ENCODE measurements around the gene AGER.
A peak's percentile ranks its signal among the peaks of the same experiment; 100 is the strongest.
"Not testable (repeated sequence)": the region's sequence is repeated elsewhere in the genome, so short reads cannot be mapped to it uniquely, and the experiment has no call there.

The AGER gene

GRCh38 chr6:32184084-32184640 lies at the start of gene AGER:
Gene AGER, minus strand, starts transcription at chr6:32184253. Its CDS starts 31 bp downstream, at chr6:32184222.
- ATAC-seq, result no peak
- Mint-ChIP-seq H3K36me3 (peaks cover 52% of the 10 kb centered on the region), H3K4me1 (peaks cover 65% of the 10 kb centered on the region), H3K9me3 (no peaks in the 10 kb centered on the region), H3K27me3 (no peaks in the 10 kb centered on the region), H3K27ac (no peak within 1 kb of the TSS), H3K4me3 (no peak within 1 kb of the TSS)

- Mint-ChIP-seq H3K27ac (peak overlapping the region; percentile 14), H3K36me3 (no peaks in the 10 kb centered on the region), H3K4me1 (peaks cover 74% of the 10 kb centered on the region), H3K4me3 (no peak overlapping the region), H3K9me3 (no peaks in the 10 kb centered on the region), H3K27me3 (no peaks in the 10 kb centered on the region)
- ATAC-seq, result peak; percentile 59
These were observed 42.4 kb upstream of the AGER start for GRCh38 chr6:32226434-32226833.

- peak; percentile 92 for ATAC-seq
- Mint-ChIP-seq H3K27ac (peak overlapping the region; percentile 80), H3K9me3 (no peaks in the 10 kb centered on the region), H3K4me1 (peaks cover 83% of the 10 kb centered on the region), H3K27me3 (no peaks in the 10 kb centered on the region), H3K4me3 (no peak overlapping the region), H3K36me3 (no peaks in the 10 kb centered on the region)
These were observed 40.6 kb upstream of the AGER start for GRCh38 chr6:32224696-32225095.

GRCh38 chr6:32223258-32224235 lies 39.5 kb upstream of the AGER start, which contains the start of gene NOTCH4:
Gene NOTCH4, minus strand, starts transcription at chr6:32224067. Its CDS starts 139 bp downstream, at chr6:32223928.
- Mint-ChIP-seq H3K27me3 (no peaks in the 10 kb centered on the region), H3K27ac (peak within 1 kb of the TSS; percentile 80), H3K36me3 (no peaks in the 10 kb centered on the region), H3K4me3 (no peak within 1 kb of the TSS), H3K9me3 (no peaks in the 10 kb centered on the region), H3K4me1 (peaks cover 76% of the 10 kb centered on the region)
- ATAC-seq, result peak; percentile 26

- H3K9me3 Mint-ChIP-seq, result no peaks in the 10 kb centered on the region
- ATAC-seq, result no peak
- no peaks in the 10 kb centered on the region for H3K27me3 Mint-ChIP-seq
- peaks cover 67% of the 10 kb centered on the region for H3K4me1 Mint-ChIP-seq
- H3K27ac Mint-ChIP-seq, result peak overlapping the region; percentile 80
- H3K4me3 Mint-ChIP-seq, result no peak overlapping the region
- H3K36me3 Mint-ChIP-seq, result no peaks in the 10 kb centered on the region
These were observed 38.5 kb upstream of the AGER start for GRCh38 chr6:32222333-32223230.

- Mint-ChIP-seq H3K4me3 (no peak overlapping the region), H3K27me3 (no peaks in the 10 kb centered on the region), H3K36me3 (no peaks in the 10 kb centered on the region), H3K27ac (no peak overlapping the region), H3K9me3 (no peaks in the 10 kb centered on the region), H3K4me1 (peaks cover 49% of the 10 kb centered on the region)
- no peak for ATAC-seq
These were observed 36.0 kb upstream of the AGER start for GRCh38 chr6:32220021-32220420.

DNA sequence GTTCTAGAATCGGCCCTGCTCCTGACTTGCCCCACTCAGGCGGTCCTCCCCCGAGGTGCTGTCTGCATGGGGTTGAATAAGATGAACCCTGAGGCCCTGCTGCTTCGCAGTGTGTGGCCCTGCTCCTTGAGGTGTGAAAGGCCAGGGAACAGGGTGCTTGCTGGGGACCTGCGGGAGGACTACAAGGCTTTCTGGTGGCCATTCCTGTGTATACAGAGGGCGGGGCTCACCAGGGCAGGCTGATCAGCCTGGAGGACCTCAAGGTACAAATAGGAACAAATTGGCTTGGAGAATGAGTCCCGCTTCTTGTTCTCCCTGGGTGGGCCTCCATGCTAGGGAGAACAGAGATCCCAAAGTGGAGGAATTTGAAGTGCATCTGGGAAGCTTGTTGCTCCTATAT lies 34.1 kb upstream of the AGER start:
- no peak for ATAC-seq
- no peaks in the 10 kb centered on the region for H3K27me3 Mint-ChIP-seq
- no peaks in the 10 kb centered on the region for H3K36me3 Mint-ChIP-seq
- no peak overlapping the region for H3K4me3 Mint-ChIP-seq
- no peak overlapping the region for H3K27ac Mint-ChIP-seq
- peaks cover 38% of the 10 kb centered on the region for H3K4me1 Mint-ChIP-seq
- H3K9me3 Mint-ChIP-seq, result no peaks in the 10 kb centered on the region

GRCh38 chr6:32216998-32217397 lies 32.9 kb upstream of the AGER start:
- no peak for ATAC-seq
- no peaks in the 10 kb centered on the region for H3K27me3 Mint-ChIP-seq
- no peak overlapping the region for H3K4me3 Mint-ChIP-seq
- H3K4me1 Mint-ChIP-seq, result peaks cover 26% of the 10 kb centered on the region
- no peaks in the 10 kb centered on the region for H3K9me3 Mint-ChIP-seq
- no peaks in the 10 kb centered on the region for H3K36me3 Mint-ChIP-seq
- H3K27ac Mint-ChIP-seq, result no peak overlapping the region

DNA sequence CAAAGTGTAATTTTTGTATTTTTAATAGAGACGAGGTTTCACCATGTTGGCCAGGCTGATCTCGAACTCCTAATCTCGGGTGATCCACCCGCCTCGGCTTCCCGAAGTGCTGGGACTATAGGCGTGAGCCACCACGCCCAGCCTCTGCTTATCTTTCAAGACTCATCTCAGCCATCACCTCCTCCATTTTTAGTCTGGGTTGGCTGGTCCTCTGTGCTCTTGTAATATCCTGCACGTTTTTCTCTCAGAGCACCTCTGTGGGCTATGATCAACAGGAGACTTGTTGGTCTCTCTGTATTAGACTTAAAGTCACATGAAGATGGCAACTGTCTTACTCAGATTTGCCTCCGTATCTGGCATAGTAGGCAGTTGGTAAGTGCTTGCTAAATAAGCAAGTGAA lies 32.2 kb upstream of the AGER start:
- no peaks in the 10 kb centered on the region for H3K36me3 Mint-ChIP-seq
- H3K9me3 Mint-ChIP-seq, result no peaks in the 10 kb centered on the region

GRCh38 chr6:32215617-32216016 lies 31.6 kb upstream of the AGER start:
- no peaks in the 10 kb centered on the region for H3K36me3 Mint-ChIP-seq
- no peak overlapping the region for H3K4me3 Mint-ChIP-seq
- no peaks in the 10 kb centered on the region for H3K27me3 Mint-ChIP-seq
- H3K27ac Mint-ChIP-seq, result no peak overlapping the region
- ATAC-seq, result no peak
- no peaks in the 10 kb centered on the region for H3K9me3 Mint-ChIP-seq
- peaks cover 13% of the 10 kb centered on the region for H3K4me1 Mint-ChIP-seq

More for the DNA sequence above, 32.2 kb upstream of the AGER start:
- Mint-ChIP-seq H3K4me3 (no peak overlapping the region), H3K4me1 (peaks cover 19% of the 10 kb centered on the region), H3K27ac (no peak overlapping the region), H3K27me3 (no peaks in the 10 kb centered on the region)
- ATAC-seq, result no peak

DNA sequence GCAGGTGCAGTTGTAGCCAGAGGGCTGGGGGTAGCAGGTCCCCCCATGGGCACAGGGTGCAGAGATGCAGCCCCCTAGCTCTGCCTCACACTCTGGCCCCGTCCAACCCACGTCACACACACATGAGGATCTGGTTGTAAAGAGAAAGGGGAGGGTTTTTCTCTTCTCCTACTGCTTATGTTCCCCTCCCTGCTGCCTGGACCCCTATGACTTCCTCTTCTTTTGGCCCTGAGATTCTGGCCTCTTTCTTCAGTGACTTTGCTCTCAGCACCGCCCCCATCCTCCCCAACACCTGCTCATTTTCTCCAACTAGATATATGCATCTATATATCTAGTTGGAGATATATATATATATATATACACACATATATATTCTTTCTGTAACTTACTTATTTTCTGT lies 30.1 kb upstream of the AGER start:
- peak; percentile 27 for ATAC-seq
- Mint-ChIP-seq H3K9me3 (no peaks in the 10 kb centered on the region), H3K4me3 (no peak overlapping the region), H3K27me3 (no peaks in the 10 kb centered on the region), H3K36me3 (no peaks in the 10 kb centered on the region), H3K27ac (no peak overlapping the region), H3K4me1 (peaks cover 7% of the 10 kb centered on the region)

- no peaks in the 10 kb centered on the region for H3K36me3 Mint-ChIP-seq
- no peaks in the 10 kb centered on the region for H3K27me3 Mint-ChIP-seq
- H3K4me1 Mint-ChIP-seq, result peaks cover 7% of the 10 kb centered on the region
- H3K9me3 Mint-ChIP-seq, result no peaks in the 10 kb centered on the region
- no peak overlapping the region for H3K4me3 Mint-ChIP-seq
- no peak overlapping the region for H3K27ac Mint-ChIP-seq
- ATAC-seq, result no peak
These were observed 29.6 kb upstream of the AGER start for GRCh38 chr6:32213649-32214048.

DNA sequence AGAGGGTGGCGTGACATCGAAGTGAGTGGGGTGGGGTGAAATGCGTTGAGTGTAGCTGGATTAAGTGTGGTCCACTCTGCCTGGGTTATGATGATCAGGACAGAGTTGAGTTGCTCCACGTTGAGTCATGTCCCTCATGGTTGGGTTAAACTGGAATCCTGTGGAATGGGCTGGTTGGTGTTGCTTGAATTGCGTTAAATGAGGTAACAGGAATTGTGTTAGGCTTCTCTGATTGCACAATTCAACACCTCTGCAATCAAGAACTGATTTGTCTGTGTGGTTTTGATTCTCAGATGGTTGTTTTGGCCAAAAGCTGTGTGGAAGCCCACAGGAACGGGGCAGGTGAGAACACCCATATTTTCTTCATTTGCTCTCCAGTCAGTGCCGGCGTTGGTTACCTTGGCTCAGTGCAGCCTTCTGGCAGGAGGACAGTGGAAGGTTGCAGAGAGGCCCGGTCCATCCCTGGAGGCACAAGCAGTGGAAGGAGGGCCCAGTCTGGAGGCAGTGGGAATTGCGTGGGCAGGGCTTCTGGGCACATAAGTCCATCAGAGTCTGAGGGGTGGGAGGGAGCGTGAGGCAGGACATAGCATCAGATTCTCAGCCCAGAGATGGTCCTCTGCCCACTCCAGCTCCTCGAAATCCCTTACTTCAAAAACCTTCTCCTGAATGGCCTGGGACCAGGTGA lies 28.2 kb upstream of the AGER start:
- Mint-ChIP-seq H3K4me3 (no peak overlapping the region), H3K36me3 (no peaks in the 10 kb centered on the region), H3K27ac (no peak overlapping the region)

DNA sequence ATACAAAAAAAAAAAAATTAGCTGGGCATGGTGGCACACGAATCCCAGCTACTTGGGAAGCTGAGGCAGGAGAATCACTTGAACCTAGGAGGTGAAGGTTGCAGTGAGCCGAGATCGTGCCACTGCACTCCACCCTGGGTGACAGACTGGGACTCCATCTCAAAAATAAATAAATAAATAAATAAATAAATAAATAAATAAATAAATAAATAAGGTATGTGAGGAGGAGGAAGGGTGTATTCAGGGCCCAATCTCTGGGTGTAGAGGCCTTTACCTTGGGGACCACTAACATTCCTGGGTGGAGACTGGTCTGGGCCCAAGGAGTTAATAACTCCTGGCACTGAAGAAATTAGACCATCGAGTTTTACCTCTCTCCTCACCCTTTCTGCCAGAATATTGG lies 27.4 kb upstream of the AGER start:
- not testable (repeated sequence) for H3K36me3 Mint-ChIP-seq, H3K27me3 Mint-ChIP-seq, H3K4me3 Mint-ChIP-seq, ATAC-seq, H3K27ac Mint-ChIP-seq, H3K9me3 Mint-ChIP-seq
- peaks cover 14% of the 10 kb centered on the region for H3K4me1 Mint-ChIP-seq

More for the DNA sequence above, 28.2 kb upstream of the AGER start:
- Mint-ChIP-seq H3K27me3 (no peaks in the 10 kb centered on the region), H3K9me3 (no peaks in the 10 kb centered on the region), H3K4me1 (peaks cover 14% of the 10 kb centered on the region)
- no peak for ATAC-seq

All from stimulated activated memory B cell treated with anti-CD40 and anti-IgM and Interleukin-4, amounts not matched to agents 10 μg/mL and 1 μg/mL and 100 μg/mL, for 72 hours (primary cell).